ENCODE results near the gene KDM4C. TPM values are rescaled to one million over a fixed set of nuclear protein-coding genes. Genes with fewer than 3 reads are reported as not detected.

KDM4C gene
- total and polyA plus RNA-seq, 2 of the 8 experiments (the other 6 are each of a cell fraction or from before 2014, with no cell fraction given), result 13.0 to 26.1 TPM

GRCh38 chr9:6759185-6759977 lies 1.6 kb downstream of the KDM4C start (continued):
- no peak for TF ChIP-seq CHD7 (IDR thresholded peaks at IDR 0.05; ENCODE audit: insufficient replicate concordance, low read length)
- TF ChIP-seq POU5F1 (IDR thresholded peaks at IDR 0.05; ENCODE audit: low read depth, low read length), result no peak
- TF ChIP-seq YY1 (IDR thresholded peaks at IDR 0.05; ENCODE audit: low read depth, low read length), result no peak
- TF ChIP-seq SAP30 (IDR thresholded peaks at IDR 0.05; ENCODE audit: insufficient read depth, insufficient replicate concordance, low read length), result no peak
- TF ChIP-seq USF2 (IDR thresholded peaks at IDR 0.05; ENCODE audit: low read length), result no peak
- TF ChIP-seq HDAC6 (IDR thresholded peaks at IDR 0.05; ENCODE audit: low read depth, low read length), result no peak
- TF ChIP-seq ATF3 (IDR thresholded peaks at IDR 0.05; ENCODE audit: insufficient read depth, low read depth, low read length), result no peak
- TF ChIP-seq SP2 (IDR thresholded peaks at IDR 0.05; ENCODE audit: low read length), result no peak

All from H1 (cell line).